Liver (tissue), 9 donors: ENCODE results near the gene VENTX. TPM values are rescaled to one million over a fixed set of nuclear protein-coding genes. Genes with fewer than 3 reads are reported as not detected.

Experiments
- DNase-seq: peaks from one replicate; pipeline ENCODE4 v3.0.0-alpha.2; 2017; ENCODE audit warnings: low spot score
- H3K27ac ChIP-seq, 2 donors: one replicate each; pipeline ENCODE4 v1.7.0; 2013; ENCODE audit warnings: inconsistent platforms in 2 of 2, low read length in 2 of 2, control low read depth in 1 of 2, low read depth in 1 of 2, mild to moderate bottlenecking in 1 of 2
- H3K27me3 ChIP-seq, 4 donors: one replicate each; pipeline versions ENCODE4 v1.6.1 to v1.7.0; 2013; ENCODE audit warnings: low read length in 3 of 4, inconsistent platforms in 1 of 4, mild to moderate bottlenecking in 1 of 4, moderate library complexity in 1 of 4; ENCODE audit not compliant: control insufficient read depth in 4 of 4, insufficient read depth in 4 of 4
- H3K36me3 ChIP-seq, 4 donors: one replicate each; pipeline versions ENCODE4 v1.6.1 to v1.7.0; 2013; ENCODE audit warnings: low read length in 3 of 4, mild to moderate bottlenecking in 3 of 4, low read depth in 1 of 4, moderate library complexity in 1 of 4; ENCODE audit not compliant: control insufficient read depth in 4 of 4, insufficient read depth in 3 of 4
- H3K4me1 ChIP-seq, 4 donors: one replicate each; pipeline versions ENCODE4 v1.6.1 to v1.7.0; 2013; ENCODE audit warnings: low read length in 3 of 4, mild to moderate bottlenecking in 3 of 4, moderate library complexity in 1 of 4; ENCODE audit not compliant: control insufficient read depth in 4 of 4, insufficient read depth in 4 of 4
- H3K4me3 ChIP-seq, 3 donors: one replicate each; pipeline versions ENCODE4 v1.6.1 to v1.7.0; 2013; ENCODE audit warnings: low read length in 3 of 3, control low read depth in 1 of 3, low read depth in 1 of 3, mild to moderate bottlenecking in 1 of 3
- H3K9ac ChIP-seq, 2 donors: one replicate each; pipeline ENCODE4 v1.7.0; 2013; ENCODE audit warnings: low read length in 2 of 2, mild to moderate bottlenecking in 2 of 2, moderate library complexity in 2 of 2, control low read depth in 1 of 2, low read depth in 1 of 2
- H3K9me3 ChIP-seq, 4 donors: one replicate each; pipeline versions ENCODE4 v1.6.1 to v1.7.0; 2013; ENCODE audit warnings: low read length in 3 of 4; ENCODE audit not compliant: control insufficient read depth in 4 of 4
- EGR1 ChIP-seq, 2 donors: IDR thresholded peaks; 2 replicates each; pipeline ENCODE4 v1.6.1; 2016 to 2018; ENCODE audit warnings: antibody characterized with exemption in 2 of 2, low read depth in 2 of 2
- FOXA1 ChIP-seq: IDR thresholded peaks from 2 replicates; pipeline ENCODE4 v1.6.1; 2016; ENCODE audit warnings: antibody characterized with exemption
- HNF4A ChIP-seq, 2 donors: conservative IDR thresholded peaks; 2 replicates each; pipeline ENCODE4 v1.6.1; 2016; ENCODE audit warnings: antibody characterized with exemption in 2 of 2, mild to moderate bottlenecking in 2 of 2
- HNF4G ChIP-seq: IDR thresholded peaks from 2 replicates; pipeline ENCODE4 v1.6.1; 2016; ENCODE audit warnings: antibody characterized with exemption
- JUND ChIP-seq, 2 donors: IDR thresholded peaks; 2 replicates each; pipeline ENCODE4 v1.6.1; 2016; ENCODE audit warnings: antibody characterized with exemption in 2 of 2
- NR2F2 ChIP-seq: IDR thresholded peaks from 2 replicates; pipeline ENCODE4 v1.6.1; 2016; ENCODE audit warnings: antibody characterized with exemption
- RAD21 ChIP-seq, 2 donors: IDR thresholded peaks; 2 replicates each; pipeline ENCODE4 v1.6.1; 2016; ENCODE audit warnings: antibody characterized with exemption in 2 of 2, mild to moderate bottlenecking in 2 of 2
- RXRA ChIP-seq, 2 donors: IDR thresholded peaks; 2 replicates each; pipeline ENCODE4 v1.6.1; 2017 to 2018; ENCODE audit warnings: antibody characterized with exemption in 2 of 2, mild to moderate bottlenecking in 1 of 2
- SP1 ChIP-seq: IDR thresholded peaks from 2 replicates; pipeline ENCODE4 v1.6.1; 2018; ENCODE audit warnings: antibody characterized with exemption, mild to moderate bottlenecking
- TAF1 ChIP-seq: conservative IDR thresholded peaks from 2 replicates; pipeline ENCODE4 v1.6.1; 2016; ENCODE audit warnings: antibody characterized with exemption, mild to moderate bottlenecking
- YY1 ChIP-seq: IDR thresholded peaks from 2 replicates; pipeline ENCODE4 v1.6.1; 2016; ENCODE audit warnings: antibody characterized with exemption, mild to moderate bottlenecking
- WGBS: extraction: QIAGEN DNeasy Blood & Tissue Kit; methylation state at CpG from one replicate; pipeline ENCODE4 v1.1.7; 2013; 5-methylcytosine and 5-hydroxymethylcytosine counted together
- polyA plus RNA-seq, 2 donors: library from polyadenylated mRNA; stranded (reverse) in 1 of 2; unstranded in 1 of 2; fragments of 200-250 nt in 1 of 2; fragments of >200 nt in 1 of 2; fragmentation: Nextera tagmentation in 1 of 2; extraction: Ambion mirVana in 1 of 2; gene quantifications; one replicate each; pipeline versions ENCODE4 v1.2.1 to v1.2.3, GENCODE V29; 2013 to 2015
- total RNA-seq, 2 donors: library from RNA; depleted of rRNA; stranded (reverse); fragments of >200 nt; gene quantifications; one replicate each; pipeline ENCODE4 v1.2.3, GENCODE V29; 2014
- TF ChIP-seq, protein P1 (sequence below): IDR thresholded peaks from 2 replicates; pipeline ENCODE4 v1.6.1; 2016; ENCODE audit warnings: antibody characterized with exemption
- TF ChIP-seq, protein P2 (sequence below): IDR thresholded peaks from 2 replicates; pipeline ENCODE4 v1.6.1; 2016; ENCODE audit warnings: antibody characterized with exemption
- TF ChIP-seq, protein P3 (sequence below): fragments of 150-350 bp; IDR thresholded peaks from 2 replicates; pipeline ENCODE4 v1.5.1; 2017; ENCODE audit warnings: improper control_type of control experiment, low read depth, low read length; ENCODE audit not compliant: missing input control
- TF ChIP-seq, protein P4 (sequence below): IDR thresholded peaks from 2 replicates; pipeline ENCODE4 v1.6.1; 2016; ENCODE audit warnings: antibody characterized with exemption
- TF ChIP-seq, protein P5 (sequence below): IDR thresholded peaks from 2 replicates; pipeline ENCODE4 v1.6.1; 2016; ENCODE audit warnings: antibody characterized with exemption, mild to moderate bottlenecking
- donor health status: healthy.
- donor health status: healthy.
- donor health status: healthy.
- donor health status: healthy.
- donor health status: healthy.

VENTX gene
- total and polyA plus RNA-seq, 4 donors: 0.05 to 0.25 (median 0.09) TPM

DNA sequence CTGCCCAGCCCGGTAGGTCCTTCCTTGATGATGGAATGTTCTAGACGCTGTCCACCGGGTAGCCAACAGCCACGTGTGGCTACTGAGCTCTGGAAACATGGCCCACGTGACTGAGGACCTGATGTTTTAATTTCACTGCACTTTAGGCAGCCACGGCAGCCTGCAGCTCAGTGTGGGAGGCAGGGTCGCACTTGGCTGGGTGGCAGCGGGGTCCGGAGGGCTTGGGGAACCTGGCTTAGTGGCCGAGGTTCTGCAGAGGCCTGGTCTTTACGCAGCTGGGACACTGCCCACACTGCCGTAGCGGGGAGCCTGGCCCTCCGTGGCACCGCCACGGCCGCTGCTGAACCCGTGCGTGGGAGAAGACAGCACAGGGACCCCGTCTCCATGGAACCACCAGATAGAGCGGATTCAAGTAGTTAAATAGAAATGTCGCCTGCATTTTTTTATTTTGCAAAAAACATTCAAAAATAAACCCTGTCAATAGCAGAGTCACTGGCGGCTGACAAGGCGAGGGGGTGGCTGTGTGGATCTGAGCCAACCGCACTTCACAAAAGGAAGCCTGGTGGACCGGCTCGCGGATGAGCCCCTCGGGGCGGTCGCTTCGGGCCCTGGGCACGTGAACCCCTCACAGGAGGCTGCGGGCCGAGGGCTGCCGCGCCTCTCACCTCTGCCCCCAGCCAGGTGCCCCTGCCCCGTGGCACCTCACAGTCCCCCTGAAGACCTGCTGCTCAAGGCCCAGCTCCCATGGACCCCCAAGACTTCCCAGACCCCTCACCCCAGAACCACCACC lies 33.2 kb upstream of the VENTX start:
- no peaks in the 10 kb centered on the region for H3K4me1 ChIP-seq
- WGBS: 91% methylated on average over 38 of the region's 38 CpGs
- DNase-seq: no peak
- H3K27ac ChIP-seq: no peak overlapping the region
- no peaks in the 10 kb centered on the region for H3K9me3 ChIP-seq
- H3K9ac ChIP-seq: no peak overlapping the region
- no peaks in the 10 kb centered on the region for H3K27me3 ChIP-seq
- no peak overlapping the region for H3K4me3 ChIP-seq
- TF ChIP-seq, protein P1, sequence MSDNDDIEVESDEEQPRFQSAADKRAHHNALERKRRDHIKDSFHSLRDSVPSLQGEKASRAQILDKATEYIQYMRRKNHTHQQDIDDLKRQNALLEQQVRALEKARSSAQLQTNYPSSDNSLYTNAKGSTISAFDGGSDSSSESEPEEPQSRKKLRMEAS: no peak
- no peak for TF ChIP-seq TAF1
- TF ChIP-seq, protein P2, sequence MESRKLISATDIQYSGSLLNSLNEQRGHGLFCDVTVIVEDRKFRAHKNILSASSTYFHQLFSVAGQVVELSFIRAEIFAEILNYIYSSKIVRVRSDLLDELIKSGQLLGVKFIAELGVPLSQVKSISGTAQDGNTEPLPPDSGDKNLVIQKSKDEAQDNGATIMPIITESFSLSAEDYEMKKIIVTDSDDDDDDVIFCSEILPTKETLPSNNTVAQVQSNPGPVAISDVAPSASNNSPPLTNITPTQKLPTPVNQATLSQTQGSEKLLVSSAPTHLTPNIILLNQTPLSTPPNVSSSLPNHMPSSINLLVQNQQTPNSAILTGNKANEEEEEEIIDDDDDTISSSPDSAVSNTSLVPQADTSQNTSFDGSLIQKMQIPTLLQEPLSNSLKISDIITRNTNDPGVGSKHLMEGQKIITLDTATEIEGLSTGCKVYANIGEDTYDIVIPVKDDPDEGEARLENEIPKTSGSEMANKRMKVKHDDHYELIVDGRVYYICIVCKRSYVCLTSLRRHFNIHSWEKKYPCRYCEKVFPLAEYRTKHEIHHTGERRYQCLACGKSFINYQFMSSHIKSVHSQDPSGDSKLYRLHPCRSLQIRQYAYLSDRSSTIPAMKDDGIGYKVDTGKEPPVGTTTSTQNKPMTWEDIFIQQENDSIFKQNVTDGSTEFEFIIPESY: no peak
- TF ChIP-seq FOXA1: no peak
- no peak for TF ChIP-seq JUND (IDR thresholded peaks at IDR 0.05)
- no peak for TF ChIP-seq NR2F2
- TF ChIP-seq, protein P3, sequence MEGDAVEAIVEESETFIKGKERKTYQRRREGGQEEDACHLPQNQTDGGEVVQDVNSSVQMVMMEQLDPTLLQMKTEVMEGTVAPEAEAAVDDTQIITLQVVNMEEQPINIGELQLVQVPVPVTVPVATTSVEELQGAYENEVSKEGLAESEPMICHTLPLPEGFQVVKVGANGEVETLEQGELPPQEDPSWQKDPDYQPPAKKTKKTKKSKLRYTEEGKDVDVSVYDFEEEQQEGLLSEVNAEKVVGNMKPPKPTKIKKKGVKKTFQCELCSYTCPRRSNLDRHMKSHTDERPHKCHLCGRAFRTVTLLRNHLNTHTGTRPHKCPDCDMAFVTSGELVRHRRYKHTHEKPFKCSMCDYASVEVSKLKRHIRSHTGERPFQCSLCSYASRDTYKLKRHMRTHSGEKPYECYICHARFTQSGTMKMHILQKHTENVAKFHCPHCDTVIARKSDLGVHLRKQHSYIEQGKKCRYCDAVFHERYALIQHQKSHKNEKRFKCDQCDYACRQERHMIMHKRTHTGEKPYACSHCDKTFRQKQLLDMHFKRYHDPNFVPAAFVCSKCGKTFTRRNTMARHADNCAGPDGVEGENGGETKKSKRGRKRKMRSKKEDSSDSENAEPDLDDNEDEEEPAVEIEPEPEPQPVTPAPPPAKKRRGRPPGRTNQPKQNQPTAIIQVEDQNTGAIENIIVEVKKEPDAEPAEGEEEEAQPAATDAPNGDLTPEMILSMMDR: no peak
- TF ChIP-seq, protein P4, sequence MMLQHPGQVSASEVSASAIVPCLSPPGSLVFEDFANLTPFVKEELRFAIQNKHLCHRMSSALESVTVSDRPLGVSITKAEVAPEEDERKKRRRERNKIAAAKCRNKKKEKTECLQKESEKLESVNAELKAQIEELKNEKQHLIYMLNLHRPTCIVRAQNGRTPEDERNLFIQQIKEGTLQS: no peak
- H3K36me3 ChIP-seq: peaks cover 0 to 13% (median 0%) of the 10 kb centered on the region in 4 donors

DNA sequence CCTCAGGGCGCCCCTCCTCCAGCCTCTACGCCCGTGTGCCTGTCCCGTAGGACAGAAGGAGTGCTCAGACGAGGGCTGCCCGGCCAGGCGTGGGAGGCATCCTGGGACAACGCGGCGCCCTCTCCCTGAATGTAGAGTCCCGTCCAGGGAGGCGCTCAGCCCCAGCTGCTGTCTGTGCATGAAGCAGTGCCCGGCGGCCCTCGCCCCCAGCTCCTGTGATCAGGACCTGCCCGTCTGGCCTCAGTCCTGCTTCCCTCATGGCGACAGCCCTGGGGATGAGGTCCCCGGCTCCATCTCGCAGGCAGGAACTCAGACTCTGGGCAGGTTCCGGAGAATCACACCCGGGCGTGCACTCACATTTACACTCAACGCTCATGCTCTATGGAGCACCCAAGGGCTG lies 32.5 kb upstream of the VENTX start:
- Histone ChIP-seq H3K36me3 (peaks cover 0 to 13% (median 0%) of the 10 kb centered on the region in 4 donors), H3K4me1 (no peaks in the 10 kb centered on the region), H3K9ac (no peak overlapping the region), H3K9me3 (no peaks in the 10 kb centered on the region), H3K27ac (no peak overlapping the region), H3K27me3 (no peaks in the 10 kb centered on the region), H3K4me3 (no peak overlapping the region)
- no peak for TF ChIP-seq JUND (IDR thresholded peaks at IDR 0.05)
- TF ChIP-seq RXRA (IDR thresholded peaks at IDR 0.05): no peak
- TF ChIP-seq, protein P5, sequence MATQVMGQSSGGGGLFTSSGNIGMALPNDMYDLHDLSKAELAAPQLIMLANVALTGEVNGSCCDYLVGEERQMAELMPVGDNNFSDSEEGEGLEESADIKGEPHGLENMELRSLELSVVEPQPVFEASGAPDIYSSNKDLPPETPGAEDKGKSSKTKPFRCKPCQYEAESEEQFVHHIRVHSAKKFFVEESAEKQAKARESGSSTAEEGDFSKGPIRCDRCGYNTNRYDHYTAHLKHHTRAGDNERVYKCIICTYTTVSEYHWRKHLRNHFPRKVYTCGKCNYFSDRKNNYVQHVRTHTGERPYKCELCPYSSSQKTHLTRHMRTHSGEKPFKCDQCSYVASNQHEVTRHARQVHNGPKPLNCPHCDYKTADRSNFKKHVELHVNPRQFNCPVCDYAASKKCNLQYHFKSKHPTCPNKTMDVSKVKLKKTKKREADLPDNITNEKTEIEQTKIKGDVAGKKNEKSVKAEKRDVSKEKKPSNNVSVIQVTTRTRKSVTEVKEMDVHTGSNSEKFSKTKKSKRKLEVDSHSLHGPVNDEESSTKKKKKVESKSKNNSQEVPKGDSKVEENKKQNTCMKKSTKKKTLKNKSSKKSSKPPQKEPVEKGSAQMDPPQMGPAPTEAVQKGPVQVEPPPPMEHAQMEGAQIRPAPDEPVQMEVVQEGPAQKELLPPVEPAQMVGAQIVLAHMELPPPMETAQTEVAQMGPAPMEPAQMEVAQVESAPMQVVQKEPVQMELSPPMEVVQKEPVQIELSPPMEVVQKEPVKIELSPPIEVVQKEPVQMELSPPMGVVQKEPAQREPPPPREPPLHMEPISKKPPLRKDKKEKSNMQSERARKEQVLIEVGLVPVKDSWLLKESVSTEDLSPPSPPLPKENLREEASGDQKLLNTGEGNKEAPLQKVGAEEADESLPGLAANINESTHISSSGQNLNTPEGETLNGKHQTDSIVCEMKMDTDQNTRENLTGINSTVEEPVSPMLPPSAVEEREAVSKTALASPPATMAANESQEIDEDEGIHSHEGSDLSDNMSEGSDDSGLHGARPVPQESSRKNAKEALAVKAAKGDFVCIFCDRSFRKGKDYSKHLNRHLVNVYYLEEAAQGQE: no peak
- TF ChIP-seq, protein P1: no peak
- TF ChIP-seq, protein P4: no peak
- TF ChIP-seq EGR1 (IDR thresholded peaks at IDR 0.05; ENCODE audit: low read depth in 2 of 2): no peak
- no peak for TF ChIP-seq RAD21 (IDR thresholded peaks at IDR 0.05)
- TF ChIP-seq YY1: no peak
- no peak for TF ChIP-seq FOXA1
- TF ChIP-seq, protein P2: no peak
- TF ChIP-seq, protein P3: no peak
- no peak for TF ChIP-seq HNF4A (conservative IDR thresholded peaks at IDR 0.05)
- no peak for TF ChIP-seq SP1
- TF ChIP-seq NR2F2: no peak
- no peak for TF ChIP-seq HNF4G
- TF ChIP-seq TAF1: no peak
- WGBS: 88% methylated on average over 23 of the region's 23 CpGs
- no peak for DNase-seq
